ENCODE data around the gene RPA1.
A peak's percentile ranks its signal among the peaks of the same experiment; 100 is the strongest.
"Not testable (repeated sequence)": the region's sequence is repeated elsewhere in the genome, so short reads cannot be mapped to it uniquely, and the experiment has no call there.

RPA1 gene

GRCh38 chr17:1880851-1881630 lies 51.2 kb downstream of the RPA1 start:
- DNase-seq: no peak

- peak in 1 of 2 experiments; percentile 36 for DNase-seq
Observed at GRCh38 chr17:1882836-1883235, 53.0 kb downstream of the RPA1 start.

GRCh38 chr17:1883536-1883935 lies 53.7 kb downstream of the RPA1 start:
- DNase-seq: no peak

DNA sequence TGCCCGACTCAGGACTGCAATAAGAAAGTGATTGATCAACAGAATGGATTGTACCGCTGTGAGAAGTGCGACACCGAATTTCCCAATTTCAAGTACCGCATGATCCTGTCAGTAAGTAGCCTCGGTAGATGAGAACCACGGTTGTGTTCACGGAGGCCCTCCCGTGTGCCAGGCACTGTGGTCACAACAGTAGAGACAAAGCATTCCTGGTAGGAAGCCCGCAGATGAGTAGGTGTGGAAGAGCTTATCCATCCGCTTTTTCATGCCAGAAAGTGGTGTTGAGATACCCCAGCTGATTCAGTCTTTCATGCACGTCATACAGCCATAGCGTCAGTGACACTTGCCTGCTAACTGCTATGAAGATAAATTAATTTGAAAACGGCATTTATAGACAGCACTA lies 58.9 kb downstream of the RPA1 start:
- no peak for DNase-seq

DNA sequence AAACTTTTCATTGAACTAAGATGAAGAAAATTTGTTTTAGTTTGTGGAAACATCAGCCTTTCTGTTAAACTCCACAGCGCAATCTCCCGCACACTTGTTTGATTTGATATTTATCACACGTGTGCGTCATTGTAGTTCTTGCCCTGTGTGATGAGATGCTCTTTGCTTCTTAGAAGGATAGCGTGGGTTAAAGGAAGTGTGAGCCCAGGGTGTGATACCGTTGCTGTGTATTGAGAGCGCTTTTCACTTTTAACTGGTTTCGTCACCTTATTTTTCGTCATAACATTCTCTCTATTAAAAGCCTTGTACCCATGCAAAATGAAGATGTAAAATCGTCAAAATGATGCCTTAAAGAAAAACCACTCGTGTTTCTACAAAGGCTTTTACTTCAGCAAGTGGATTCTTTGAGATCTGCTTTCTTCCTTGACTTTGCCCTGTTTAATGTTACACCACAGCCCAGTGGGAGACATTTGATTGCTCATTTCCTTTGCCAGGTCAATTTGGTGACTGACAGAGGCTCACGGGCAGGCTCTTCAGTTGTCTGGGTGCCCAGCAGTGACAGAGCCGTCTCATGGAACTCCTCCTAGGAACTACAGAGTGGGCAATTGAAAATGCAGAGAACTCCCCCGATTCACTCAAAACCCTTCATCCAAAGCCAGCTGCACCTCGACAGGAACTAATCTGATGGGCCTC lies 61.1 kb downstream of the RPA1 start:
- no peak for DNase-seq

DNA sequence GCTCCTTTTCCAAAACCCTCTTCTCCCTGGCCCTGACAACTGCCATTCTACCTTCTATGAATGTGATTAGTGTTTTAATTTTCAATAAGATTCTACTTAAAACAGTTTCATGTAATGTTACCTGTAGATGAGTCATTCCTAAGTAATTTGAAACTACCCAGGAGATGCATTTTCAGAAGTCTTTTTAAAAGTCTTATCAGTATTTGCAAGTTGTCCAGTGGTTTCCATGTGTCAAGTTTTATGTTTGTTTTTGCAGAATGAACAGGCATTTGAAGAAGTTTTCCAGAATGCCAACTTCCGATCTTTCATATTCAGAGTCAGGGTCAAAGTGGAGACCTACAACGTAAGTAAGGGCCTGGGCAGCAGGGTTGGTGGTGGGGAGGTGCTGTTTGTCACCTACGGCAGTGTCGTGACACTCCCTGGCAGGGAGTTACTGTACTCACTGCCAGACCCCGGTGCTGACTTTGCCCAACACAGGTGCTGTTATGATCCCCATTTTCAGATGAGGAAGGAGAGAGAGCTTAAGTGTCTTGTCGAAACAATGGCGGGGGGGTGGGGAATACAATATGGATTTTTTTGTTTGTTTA lies 65.0 kb downstream of the RPA1 start:
- no peak for DNase-seq

DNA sequence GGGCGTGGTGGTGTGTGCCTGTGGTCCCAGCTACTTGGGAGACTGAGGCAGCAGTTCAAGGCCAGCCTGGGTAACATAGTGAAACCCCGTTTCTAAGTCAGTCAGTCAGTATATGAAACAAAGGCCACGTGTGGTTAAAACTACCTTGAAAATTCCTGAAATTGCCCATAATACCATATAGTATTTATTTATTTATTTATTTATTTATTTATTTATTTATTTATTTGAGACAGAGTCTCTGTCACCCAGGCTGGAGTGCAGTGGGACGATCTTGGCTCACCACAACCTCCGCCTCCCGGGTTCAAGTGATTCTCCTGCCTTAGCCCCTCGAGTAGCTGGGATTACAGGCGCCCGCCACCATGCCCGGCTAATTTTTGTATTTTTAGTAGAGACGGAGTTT lies 65.7 kb downstream of the RPA1 start:
- DNase-seq: not testable (repeated sequence)

DNA sequence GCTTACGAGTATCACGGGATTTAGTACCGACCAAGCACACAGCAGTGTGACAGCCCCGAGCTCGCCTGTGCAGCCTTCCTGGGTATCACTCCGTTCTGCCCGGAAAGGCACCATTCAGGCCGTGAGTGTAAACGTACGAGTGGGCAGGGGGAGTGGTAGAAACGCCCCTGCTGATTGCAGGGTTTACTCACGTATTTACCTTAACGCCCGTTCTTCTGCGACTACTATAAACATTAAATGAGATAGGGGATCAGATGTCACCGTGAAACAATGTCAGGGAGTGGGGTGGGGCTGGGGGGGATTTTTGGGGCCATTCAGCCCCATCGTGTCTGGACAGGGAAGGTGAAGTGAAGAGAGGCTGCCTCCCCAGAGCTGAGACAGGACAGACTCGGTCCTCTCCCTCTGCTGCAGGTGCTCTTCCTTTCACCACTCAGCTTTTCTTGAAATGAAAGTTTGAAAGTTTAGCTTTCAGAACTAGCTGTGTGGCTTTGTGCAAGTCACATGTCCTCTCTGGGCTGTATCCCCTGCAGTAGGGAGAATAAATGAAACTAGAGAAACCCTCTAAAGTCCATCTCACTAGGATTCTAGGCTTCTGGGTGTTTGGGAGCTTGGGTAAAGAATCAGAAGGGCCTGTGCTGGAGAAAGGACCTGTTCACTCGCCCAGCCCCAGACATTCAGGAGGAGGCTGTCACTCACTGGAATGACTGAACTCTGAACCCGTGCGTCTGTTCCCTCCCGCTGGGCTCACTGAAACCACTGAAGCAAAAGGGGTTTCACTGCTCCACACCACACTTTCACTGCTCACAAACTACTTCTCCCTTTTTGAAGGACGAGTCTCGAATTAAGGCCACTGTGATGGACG lies 66.7 kb downstream of the RPA1 start:
- DNase-seq: no peak

- no peak for DNase-seq
Observed at GRCh38 chr17:1897105-1897656, 67.4 kb downstream of the RPA1 start.

GRCh38 chr17:1898332-1898731 lies 68.5 kb downstream of the RPA1 start:
- DNase-seq: no peak

- DNase-seq: no peak
Observed at GRCh38 chr17:1898872-1899271, 69.1 kb downstream of the RPA1 start.

DNA sequence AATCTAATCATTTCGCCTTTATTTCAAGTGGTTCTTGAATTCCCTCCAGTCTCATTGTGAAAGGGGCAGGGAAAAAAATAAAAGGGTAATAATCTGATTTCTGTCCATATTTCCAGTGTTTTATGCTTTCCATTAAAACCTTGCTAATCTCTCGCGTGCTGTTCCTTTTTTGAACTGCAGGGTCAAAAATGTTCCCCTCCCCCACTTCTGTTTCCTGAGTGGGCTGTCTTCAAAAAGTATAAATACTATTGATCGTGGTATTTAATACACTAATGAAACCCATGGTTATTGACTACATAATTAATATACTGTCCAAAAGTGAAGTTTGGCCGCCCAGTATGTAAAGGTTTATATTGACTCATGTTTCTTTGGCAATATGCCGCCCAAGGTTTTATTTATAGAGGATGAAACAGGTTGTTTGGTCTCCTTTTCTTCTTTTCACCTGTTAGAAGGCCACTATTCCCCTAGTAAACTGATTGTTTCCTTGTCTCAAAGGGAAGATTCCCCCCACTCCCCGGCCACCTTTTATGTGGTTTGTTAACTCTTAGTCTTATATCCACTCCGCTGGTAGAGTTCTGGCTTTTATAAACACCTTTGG lies 69.7 kb downstream of the RPA1 start:
- no peak for DNase-seq

DNA sequence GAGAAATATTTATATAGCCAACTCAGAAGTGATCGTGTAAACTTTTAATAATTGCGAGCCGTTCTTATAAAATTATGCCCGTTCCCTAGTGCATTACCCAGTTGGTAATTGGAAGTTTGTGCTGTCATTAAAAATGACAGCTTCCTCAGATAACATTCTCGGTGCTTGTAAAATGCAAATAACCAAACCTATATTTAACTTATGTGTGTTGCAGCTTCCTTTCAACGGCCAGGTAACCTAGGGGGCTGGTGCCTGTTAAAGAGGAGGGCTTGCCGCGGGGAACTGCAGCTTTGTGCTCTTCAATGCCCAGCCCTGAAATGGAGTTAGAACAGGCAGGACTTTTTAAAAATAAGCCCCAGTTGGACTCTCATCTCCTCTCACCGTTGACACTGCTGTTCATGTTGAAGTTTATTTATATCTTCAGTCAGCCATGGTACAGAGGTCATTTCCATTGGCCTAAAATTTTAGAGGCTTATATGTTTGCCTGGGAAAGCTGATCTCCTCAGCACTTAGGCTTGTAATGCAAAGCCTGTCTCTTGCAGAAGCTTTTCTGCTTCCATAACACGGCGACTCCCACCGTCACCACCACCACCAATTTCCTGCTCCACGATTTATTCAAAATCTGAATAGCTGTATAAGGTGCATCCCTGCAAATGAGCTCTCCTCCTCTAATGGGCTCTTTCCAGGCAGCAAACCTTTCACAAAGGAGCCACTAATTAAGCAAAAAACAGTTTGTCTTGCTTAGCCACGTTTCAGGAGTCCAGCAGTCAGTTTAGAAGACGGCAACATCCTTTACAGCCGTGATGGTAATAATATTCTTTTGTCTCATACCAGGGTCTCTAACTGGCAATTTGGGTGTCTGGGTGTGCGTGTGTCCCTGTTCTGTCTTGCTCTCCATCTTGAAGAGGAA lies 74.7 kb downstream of the RPA1 start:
- DNase-seq: no peak

DNA sequence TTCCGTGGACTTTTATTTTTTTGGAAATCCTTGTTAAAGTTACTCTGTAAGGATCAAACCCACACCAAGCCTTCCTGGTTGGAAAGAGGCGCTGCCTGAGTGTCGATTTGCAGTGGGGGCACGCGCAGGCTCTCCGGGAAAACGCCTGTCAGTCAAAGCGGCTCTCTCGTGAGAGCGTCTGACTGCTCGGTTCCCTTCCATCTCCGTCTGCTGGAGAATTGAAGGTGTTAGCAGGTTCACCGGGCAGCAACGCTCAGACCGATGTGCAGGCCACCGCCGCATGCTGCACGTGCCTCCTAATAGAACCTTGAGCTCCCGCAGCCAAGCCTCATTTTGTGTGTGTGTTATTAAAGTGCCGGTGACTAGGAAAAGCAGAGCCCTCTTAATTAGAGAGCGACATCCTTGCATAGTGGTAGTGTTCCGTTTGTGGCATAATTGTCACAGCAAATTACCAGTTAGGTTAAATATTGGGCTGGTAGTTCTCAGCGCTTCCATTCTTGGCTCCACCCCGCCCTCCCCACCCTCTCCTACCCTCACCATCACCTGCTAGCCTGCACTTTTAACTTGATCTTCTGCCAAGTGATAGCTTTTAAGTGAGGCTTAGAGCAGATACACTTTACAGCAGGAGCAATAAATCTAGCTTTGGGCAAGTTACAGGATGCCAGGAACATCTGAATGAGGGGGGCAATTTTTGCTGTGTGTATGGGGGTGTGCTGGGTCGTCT lies 75.5 kb downstream of the RPA1 start:
- DNase-seq: no peak

DNA sequence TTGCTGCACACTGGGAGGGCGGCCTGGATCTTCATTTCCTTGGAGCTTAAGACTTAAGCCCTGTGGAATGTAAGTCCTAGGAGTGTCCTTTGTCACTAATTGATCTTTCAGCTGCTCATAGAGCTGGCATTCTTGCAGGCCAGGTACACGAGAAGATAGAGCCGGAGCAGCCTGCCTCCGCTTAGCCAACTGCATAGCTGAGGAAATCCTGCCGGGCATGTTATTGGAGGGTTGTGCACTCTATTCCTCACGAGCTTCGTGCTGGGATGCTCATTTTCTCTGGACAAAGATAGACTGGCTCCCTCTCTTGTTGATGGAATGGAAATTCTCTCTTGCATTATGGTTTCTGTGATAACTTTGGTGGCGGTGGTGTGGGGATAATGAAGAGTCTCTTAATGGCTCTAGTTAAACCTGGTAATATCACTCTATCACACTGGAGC lies 76.9 kb downstream of the RPA1 start:
- no peak for DNase-seq

- no peak for DNase-seq
Observed at GRCh38 chr17:1907216-1907631, 77.4 kb downstream of the RPA1 start.

DNA sequence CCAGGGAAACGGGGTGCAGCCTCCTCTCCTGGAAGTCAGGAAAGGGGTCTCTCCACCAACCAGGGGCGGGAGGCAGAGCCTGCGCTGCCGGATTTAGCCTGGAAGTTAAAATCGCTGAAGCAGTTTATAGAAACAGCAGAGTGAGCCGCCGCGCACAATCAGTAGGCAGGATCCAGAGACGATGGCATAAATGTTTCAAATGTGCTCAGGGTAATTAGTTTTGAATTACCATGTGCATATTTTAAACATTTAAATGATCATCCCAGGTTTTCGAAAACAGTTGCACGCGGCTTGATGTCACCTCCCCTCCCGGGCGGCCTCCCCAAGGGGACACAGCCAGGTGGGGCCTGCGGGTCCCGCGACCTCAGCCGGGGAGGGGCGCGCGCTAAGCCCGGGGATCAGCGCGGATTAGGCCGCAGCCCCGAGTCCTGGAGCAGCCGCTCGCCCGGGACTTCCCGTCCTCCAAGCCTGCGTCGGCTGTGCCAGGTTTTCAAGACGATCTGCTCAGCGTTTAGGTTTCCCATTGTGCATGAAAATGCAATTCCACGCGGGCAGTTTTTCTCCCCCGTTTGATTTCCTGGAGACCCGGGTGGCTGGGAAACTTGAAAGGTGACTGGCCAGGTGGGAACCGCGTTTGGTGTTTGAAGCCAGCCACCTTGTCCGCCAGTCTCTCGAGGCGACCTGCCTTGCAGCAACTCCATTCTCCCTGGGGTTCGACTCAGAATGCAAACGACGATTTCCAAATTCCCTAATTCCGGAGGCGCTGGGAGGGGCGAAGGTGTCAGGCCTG lies 78.3 kb downstream of the RPA1 start:
- no peak for DNase-seq

DNA sequence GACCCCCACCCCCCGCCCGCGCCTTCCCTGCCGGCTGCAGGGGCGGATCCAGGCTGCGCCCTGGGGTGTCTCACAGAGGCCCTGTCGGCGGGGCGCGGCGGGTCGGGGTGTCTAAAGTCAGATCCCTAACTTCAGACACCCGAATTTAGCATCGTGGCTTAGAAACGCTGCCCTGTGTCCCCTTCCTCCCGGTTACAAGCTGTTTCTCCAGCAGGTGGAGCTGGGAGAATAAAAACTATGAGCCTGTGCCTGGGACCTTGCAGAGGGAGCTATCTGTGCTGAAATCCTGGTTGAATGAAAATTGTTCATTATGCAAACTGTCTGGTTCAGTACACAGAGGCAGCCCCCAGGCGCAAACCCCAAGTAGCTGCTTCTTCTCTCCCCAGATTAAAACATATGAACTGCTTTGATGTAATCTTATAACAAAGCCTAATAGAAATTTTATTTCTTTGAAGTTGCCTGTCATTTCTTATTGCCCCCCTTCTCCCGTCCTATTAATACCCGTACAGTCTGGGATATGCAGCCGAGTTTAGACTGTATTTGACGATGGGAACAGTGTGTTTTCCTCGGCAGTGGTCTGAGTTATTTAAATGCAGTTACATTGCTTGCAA lies 79.0 kb downstream of the RPA1 start:
- DNase-seq: peak; percentile 14 to 65

- no peak for DNase-seq
Observed at GRCh38 chr17:1909985-1910384, 80.2 kb downstream of the RPA1 start.

Measured in SW 1271 (cell line).